Inflammatory macrophage treated with lipopolysaccharide for 1 hour (primary cell): ENCODE results near the gene NOVA2.
A peak's percentile ranks its signal among the peaks of the same experiment; 100 is the strongest.

Experiments
- DNase-seq, 2 donors: peaks; one replicate each; pipeline ENCODE4 v3.0.0-alpha.2; 2020 to 2022

NOVA2 gene

GRCh38 chr19:45889210-45889885, 84.3 kb downstream of the NOVA2 start:
- no peak for DNase-seq

GRCh38 chr19:45887200-45887710, 86.4 kb downstream of the NOVA2 start:
- no peak for DNase-seq

GRCh38 chr19:45886427-45887199, 87.1 kb downstream of the NOVA2 start:
- peak; percentile 87 to 95 for DNase-seq

GRCh38 chr19:45885556-45886426, 87.9 kb downstream of the NOVA2 start, which contains the start of gene IRF2BP1:
Gene IRF2BP1, minus strand, starts transcription at chr19:45886141. Its CDS starts 367 bp downstream, at chr19:45885774.
- peak; percentile 89 to 95 for DNase-seq

GRCh38 chr19:45884682-45885555, 88.7 kb downstream of the NOVA2 start:
- DNase-seq, result no peak

GRCh38 chr19:45883881-45884681, 89.6 kb downstream of the NOVA2 start:
- no peak for DNase-seq
